ENCODE measurements around the gene SETD5.
A peak's percentile ranks its signal among the peaks of the same experiment; 100 is the strongest.

The SETD5 gene

DNA sequence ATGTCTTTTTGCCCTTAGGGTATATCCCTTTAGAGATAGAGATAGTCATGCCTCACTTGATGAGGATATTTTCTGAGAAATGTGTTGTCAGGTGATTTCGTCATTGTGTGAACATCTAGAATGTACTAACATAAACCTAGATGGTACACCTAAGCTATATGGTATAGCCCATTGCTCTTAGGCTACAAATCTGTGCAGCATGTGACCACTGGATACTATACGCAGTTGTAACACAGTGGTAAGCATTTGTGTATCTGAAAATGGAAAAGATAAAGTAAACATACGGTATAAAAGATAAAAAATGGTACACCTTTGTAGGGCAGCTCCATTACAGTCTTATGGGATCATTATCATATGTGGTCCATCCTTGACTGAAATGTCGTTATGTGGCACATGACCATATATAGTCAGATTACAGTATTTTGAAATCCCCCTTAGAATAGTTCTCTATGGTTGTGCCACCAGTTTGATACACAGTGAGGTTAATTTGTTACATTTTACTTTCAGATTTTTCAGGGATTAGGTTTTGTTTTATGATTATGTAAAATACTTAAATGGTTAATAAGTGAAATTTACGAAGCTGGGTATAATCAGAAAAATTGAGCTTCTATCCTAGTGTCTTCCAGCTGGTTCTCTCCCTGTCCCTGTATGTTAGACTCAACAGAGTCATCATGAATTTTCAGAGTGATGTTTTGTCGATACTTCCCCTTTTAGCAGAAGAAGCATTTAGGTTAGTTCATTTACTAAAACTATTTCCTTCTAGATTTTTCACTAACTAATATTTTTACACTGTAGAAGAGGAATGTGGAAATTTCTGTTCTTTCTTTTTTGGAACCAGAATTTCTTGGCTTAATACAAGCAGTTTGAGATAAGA, 12.8 kb downstream of the SETD5 start:
- no peak for DNase-seq (ENCODE audit: low read depth)

DNA sequence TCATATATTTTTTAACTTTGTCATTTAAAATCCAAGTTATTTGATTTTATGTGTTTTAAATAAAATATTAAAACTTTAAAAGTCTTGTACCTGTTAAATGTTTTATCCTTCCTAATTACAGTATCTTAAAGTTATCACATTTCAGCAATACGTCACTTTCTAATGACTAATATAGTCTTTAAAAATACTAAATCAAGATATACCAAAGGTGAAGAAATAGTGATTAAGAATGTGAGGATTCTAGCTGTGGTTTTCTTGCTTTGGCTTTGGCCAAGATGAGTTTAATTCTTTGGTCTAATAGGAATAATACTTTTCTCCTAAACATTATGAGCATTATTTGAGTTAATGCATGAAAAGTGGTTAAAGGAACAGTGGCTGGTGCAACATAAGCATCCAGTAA, 13.9 kb downstream of the SETD5 start:
- DNase-seq (ENCODE audit: low read depth) = no peak

DNA sequence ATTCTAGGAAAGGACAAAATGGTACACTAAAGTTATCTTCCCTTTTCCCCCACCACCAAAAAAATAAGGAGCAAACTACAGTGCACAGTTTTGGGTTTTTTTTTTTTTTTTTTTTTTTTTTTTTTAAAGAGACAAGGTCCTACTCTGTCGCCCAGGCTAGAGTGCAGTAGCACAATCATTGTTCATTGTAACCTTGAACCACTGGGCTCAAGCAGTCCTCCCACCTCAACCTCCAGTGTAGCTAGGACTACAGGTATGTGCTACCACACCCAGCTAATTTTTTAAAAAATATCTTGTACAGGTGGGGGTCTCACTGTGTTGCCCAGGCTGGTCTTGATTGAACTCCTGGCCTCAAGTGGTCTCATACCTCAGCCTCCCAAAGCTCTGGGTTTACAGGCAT, 14.9 kb downstream of the SETD5 start:
- DNase-seq (ENCODE audit: low read depth) = no peak

DNA sequence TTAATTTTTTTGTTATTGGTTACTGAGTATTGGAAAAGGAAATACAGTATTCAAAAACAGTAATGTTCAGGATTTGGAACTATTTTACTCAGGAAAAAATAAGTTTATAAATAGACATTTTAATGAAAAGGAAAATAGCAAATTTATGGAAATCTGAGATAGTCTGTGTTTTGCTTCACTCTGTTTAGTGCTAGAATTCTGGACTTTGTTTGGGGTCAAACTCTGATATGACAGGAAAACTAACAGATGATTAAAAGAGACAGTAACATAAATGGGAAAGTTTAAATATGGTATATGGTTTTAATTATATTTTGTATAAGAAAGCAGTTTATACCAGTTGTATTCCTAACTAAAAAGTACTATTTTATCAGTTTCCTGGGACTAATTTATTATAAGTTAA, 17.4 kb downstream of the SETD5 start:
- DNase-seq (ENCODE audit: low read depth) = no peak

DNA sequence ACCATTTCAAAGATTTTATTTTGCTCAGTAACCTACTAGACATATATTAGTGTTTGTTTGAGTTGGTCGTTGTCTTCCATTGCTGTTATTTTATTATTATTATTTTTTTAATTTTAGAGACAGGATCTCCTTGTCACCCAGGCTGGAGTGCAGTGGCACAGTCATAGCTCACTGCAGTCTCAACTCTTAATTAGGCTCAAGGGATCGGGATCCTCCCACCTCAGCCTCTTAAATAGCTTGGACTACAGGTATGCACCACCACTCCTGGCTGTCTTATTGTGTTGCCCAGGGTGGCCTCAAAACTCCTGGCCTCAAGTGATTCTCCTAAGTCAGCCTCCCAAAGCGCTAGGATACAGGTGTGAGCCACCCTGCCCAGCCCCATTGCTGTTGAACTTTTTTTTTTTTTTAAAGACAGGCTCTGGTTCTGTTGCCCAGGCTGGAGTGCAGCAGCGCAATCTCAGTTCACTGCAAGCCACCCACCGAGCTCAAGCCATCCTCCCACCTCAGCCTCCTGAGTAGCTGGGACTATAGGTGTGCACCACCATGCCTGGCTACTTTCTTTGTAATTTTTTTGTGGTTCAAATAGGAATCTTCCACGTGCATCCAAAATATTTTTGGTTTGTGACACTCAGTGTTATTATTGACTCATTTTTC, 18.2 kb downstream of the SETD5 start:
- no peak for DNase-seq (ENCODE audit: low read depth)

DNA sequence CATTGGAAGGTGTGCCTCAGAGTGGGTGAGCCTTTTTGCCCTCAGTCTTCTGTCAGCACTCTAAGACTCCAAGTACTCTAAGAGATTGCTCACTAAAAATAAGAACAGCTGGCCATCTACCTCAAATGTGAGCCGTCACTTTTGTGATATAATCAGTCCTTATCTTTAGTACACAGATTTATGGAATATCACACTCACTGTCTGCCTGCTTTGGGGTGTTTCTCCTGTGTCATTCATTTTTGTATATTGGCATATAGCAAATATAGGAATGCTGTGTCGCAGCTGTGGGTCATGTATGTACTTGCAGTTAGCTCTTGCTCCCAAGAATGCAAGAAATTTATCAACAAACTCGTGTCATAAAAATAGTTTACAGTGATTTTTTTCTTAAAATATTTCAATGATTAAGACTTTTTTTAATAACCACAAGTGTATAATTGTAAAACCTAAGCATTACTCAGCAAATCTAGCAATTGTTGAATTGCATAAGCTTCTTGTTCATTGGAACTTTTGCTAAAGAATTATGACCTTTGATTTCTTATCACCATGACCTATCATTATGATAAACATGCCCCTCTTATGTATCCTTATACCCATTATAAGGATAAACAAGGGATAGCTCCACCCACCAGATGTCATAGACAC, 18.8 kb downstream of the SETD5 start:
- DNase-seq (ENCODE audit: low read depth) = peak; percentile 71

DNA sequence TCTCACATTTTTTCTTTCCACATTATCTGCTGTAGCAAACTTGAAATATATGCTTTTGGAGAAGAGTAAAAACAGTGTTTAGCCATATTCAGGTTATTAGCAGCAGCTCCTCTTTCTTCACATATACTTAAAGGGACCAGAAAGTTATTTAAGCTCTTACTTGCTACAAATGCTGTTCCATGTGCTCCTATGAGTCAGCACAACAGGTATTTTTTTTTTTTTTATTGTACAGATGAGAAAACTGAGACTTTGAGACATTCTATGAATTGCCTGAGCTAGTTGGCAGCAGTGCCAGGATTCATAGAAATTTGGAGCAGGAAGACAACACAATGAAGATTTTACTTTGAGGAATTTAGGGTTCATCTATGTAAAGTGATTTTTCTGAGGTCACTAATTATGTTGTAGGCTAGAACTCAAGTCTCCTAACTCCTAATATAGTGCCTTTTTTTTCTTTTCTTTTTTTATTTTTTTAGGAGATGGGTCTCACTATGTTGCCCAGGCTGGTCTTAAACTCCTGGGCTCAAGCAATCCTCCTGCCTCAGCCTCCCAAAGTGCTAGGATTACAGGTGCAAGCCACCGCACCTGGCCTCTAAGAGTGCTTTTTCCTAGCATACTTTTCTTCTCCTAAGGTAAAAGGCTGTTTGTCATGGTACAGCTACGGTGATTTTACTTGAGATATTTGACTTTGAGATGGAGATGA, 23.6 kb downstream of the SETD5 start:
- DNase-seq (ENCODE audit: low read depth) = peak; percentile 51

DNA sequence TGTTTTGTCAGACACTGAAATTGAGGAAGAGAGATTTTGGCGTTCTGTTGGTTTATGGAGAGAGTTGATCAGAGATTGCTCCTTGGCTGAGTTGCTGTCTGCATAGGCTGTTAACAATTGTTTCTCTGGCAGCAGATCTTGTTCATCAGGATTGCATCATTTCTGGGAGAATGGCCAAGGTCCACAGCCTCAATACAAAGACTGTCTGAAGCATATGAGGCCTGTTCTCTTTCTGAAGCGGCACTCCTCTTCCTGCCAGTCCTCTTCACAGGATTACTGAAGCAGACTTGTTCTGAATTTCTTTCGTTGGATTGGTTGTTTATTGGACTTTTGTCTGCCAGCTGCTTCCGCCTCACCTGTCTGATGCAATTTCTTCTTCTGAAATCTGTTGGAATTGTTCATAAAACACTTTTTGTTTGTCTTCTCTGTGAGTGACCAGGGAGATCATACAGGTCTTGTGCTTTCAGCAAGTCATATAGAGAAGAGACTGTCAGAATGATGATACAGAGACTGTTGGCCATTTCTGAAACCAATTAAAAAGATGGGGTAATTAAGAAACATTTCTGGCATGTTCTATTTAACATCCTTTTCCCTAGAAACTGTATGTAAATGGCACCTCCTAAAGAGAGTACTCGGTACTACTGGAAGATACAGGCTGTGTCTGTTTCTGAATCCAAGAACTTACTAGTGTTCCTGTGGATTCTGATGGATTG, 25.5 kb downstream of the SETD5 start:
- peak; percentile 98 for DNase-seq (ENCODE audit: low read depth)

DNA sequence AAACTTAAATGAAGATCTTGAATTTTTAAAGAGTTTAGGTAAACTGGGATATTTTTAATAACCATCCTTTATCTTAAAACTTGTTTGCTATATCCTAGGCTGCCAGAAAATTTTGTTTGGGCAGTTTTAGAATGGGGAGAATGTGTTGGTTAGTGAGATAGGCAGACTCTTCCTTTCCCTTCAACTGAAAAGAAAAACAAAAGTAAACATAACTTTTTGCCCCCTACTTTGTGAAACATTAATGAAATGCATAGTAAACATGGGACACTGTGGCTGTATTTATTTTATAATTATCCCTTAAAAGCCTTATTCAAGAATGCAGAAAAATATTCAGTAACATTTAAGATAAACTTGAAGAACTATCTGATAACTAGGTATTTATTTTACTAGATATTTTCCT, 31.0 kb downstream of the SETD5 start:
- DNase-seq (ENCODE audit: low read depth) = no peak

DNA sequence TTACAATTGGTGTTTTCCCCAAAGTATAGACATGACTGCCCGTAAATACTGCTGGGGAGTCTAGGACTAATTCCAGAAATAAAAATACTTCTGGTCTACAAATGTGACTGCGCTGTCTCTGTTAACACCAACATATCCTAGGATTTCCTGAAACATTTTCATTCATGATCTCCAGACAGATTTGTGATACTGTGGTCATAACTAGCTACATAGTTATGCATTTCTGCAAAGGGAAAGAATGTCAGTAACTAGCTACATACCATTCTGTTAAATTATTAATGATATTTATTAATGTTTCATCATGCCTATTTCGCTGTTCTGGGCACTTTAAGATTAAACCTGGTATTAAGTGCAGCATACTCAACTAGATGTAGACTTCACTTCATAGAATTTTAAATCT, 33.3 kb downstream of the SETD5 start:
- DNase-seq (ENCODE audit: low read depth) = no peak

DNA sequence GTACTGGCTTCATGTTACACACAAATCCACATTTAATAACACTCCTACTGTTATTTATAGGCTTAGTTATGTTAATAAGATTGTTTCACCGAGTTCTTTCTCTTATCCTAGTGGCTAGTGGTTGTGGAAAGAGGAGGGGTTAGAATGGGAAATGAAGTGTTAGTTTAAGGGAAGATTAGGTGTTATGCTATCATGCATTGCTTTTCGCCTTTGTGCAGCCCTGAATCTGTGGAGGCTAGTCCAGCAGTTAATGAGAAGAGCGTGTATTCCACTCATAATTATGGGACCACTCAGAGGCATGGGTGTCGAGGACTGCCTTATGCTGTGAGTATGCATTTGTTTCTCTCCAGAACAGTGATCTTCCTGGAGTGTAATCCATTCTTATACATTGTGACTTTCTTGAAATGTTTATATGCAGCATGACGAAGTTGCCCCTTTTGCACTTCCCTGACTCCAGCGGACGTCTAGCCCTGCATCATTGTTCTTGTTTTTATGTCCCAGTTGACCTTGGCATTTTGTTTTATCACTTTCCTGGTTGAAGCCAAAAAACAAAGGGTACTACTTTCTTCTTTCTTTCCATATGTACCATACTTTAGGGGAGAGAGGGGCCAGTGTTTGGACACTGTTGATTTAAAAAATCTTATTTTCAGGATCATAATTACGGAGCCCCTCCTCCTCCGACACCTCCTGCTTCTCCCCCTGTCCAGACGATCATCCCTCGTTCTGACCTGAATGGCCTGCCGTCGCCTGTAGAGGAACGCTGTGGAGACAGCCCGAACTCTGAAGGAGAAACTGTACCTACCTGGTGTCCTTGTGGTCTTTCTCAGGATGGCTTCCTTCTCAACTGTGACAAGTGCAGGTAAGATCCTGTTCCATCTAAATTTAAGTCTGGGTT, 36.5 kb downstream of the SETD5 start:
- DNase-seq (ENCODE audit: low read depth) = no peak

DNA sequence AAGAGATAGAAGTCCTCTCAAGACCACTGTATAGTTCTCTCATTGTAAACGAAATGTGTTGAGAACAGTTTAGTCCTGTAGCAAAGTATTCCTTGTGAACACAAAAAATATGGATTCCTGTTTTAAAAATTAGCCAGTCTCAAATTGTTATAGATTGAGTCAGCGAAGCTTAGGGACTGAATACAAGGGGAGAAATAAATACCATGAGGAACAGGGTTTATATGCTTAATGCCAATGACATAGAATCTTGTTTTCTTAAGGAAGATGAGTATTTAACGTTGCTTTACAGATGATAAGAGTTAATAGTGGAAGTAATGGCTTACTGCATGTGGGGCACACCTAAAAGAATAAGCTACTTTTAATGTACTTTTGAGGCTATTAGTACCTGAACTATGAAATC, 37.9 kb downstream of the SETD5 start:
- DNase-seq (ENCODE audit: low read depth) = peak; percentile 11

DNA sequence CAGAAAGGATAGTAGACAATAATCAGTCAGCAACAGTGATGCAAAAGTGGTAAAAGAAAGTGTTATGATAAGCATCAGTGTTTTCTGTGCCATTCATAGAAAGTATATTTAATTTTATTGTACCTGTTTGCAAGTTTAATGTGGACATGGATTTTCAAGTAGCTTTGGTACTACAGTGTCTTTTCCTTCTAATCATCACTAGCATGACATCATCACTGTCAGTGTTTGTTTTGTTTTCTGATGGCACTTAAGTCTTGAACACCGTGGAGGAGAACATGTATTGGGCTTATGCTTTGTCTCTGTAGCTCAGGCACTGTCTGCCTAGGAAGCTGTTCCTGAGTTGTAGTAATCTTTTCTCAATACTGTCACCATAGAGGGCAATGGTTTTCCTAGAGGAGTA, 41.9 kb downstream of the SETD5 start:
- DNase-seq (ENCODE audit: low read depth) = peak; percentile 27

DNA sequence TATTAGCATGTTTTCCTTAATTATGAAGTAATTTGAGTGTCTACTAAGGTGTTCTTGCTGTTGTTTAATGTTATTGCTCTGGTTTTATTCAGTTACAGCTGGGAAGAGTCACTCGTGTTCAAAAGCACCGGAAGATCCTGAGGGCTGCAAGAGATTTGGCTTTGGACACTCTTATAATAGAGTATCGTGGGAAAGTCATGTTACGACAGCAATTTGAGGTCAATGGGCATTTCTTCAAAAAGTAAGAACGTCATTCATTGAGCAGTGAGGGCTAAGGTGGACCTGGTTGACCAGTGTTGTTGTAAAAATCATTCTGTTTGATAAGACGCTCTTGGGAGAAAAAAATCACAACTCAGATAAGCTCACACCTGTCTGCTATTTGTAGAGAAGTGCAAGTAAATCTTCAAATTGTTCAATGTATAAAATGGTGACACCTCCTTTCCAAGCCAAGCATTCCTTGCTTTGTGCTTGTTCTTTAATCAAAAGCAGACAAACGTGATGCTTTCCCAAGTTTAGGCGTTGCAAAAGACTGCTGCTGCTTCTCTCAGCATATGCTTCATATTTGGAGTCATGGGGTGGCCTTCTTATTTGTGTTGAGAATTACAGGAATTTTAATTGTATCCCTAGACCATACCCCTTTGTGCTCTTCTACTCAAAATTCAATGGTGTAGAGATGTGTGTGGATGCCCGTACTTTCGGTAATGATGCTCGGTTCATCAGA, 44.2 kb downstream of the SETD5 start:
- no peak for DNase-seq (ENCODE audit: low read depth)

DNA sequence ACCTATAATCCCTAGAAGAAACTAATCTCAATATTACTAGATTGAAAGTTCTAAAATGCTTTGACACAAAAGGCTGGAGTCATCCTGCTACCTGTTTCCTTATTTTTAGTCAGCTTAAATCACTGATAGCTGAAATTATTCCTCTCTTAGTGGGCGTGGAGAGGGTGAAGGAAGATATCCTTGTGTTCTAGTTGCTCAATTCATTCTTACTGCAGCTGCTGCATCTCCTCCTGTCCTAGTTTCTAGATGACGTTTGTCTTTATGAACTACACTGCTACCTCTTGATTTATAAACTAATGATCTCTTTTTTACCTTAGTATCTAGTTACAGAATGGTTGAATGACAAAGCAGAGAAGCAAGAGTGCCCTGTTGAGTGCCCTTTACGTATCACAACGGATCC, 50.7 kb downstream of the SETD5 start:
- DNase-seq (ENCODE audit: low read depth) = no peak

DNA sequence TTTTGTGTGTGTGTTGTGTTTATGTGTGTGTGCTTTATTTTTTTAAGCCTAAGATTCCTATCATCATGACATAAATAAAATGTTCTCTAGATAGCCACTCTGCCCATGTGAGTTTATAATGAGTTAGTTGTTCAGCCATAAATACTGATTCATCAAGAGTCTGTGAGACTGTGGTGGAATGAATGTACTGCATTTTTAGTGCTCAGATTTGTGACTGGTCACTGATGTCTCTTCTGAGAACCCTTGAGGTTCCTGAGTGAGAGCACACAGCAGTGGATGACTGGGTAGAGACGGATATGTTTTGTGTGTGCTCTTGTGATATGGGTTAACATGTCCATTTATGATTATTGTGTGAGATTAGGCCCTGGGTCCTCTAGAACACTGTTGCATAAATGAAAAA, 51.2 kb downstream of the SETD5 start:
- peak; percentile 33 for DNase-seq (ENCODE audit: low read depth)

DNA sequence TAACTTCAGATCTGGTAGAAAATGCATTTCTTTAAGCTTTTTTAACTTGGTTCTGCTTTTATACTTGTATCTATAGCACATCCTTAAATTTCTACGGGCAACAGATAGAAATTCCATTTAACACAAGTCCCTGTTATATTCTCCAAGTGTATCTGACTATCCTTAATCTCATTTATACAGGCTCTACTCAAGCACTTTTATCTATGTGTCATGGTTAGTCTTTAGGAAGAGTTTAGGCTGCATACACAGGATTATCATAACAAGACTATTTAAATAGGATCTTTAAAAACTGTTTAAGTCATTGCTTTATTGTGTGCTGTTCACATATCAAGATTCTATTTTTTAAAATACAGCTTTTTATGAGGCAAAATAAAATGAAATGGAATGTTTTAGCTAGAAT, 52.7 kb downstream of the SETD5 start:
- DNase-seq (ENCODE audit: low read depth) = no peak

DNA sequence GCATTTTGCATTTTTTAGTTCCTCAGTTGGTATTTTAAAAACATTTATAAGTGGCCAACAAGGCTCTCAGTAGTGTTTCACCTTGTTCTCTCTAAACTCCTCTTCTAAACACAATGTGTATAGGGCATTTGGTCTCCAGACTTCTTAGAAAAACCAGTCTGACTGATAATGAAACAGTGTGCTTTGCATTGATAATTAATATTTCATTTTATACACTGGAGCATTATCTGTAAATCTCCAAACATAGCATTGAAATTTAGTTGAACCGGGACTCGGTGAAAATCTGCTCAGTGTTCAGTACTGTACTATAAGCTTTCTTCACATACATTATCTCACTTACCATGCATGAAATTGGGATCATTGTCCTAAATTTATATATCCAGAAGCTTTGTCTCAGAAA, 53.6 kb downstream of the SETD5 start:
- DNase-seq (ENCODE audit: low read depth) = no peak

DNA sequence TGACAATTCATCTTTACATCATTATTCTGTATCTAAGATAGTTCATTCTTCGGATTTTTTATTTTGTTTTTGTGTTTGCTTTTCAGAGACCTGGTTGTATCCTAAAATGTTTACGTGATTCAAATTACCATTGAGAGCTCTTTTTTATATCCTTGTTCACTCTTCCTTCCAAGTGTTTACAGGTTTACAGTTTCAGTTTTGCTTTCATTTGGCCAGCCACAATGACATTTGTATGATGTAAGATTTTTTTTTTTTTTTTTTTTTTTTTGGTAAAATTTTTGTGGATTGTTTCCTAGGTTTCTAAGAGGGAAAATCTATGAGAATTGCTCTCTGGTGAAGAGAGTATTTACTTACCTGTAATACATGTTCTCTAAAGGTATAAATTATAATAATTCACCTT, 55.0 kb downstream of the SETD5 start:
- DNase-seq (ENCODE audit: low read depth) = peak; percentile 27

DNA sequence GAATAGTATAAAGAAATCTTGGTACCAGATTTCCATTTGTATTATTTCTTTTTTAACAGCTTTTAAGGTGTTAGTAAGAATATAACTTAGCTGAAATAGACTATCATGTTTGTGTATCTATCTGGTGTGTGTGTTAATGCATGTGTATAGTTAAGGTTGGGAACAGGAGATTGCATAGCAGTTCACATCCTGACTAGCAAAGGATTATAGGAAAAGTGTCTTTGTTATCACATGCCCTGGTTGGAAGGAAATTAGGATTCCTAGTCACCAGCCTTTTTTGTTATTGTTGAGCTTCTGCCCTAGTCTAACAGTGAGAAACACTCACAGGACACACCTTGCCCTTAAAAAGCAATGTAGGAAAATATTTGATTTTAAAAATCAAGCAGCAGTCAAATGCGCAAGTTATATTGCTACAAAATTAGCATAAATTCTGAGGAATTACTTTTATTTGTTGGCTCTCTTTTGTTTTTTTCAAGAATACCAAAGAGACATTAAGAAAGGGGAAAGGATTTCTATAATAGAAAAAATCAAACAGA, 58.2 kb downstream of the SETD5 start:
- no peak for DNase-seq (ENCODE audit: low read depth)
